ENCODE data around the gene MGME1.
"Not testable (repeated sequence)": the region's sequence is repeated elsewhere in the genome, so short reads cannot be mapped to it uniquely, and the experiment has no call there.

GRCh38 chr20:18027011-18027410, 58.2 kb downstream of the MGME1 start:
- TF ChIP-seq, protein P1, sequence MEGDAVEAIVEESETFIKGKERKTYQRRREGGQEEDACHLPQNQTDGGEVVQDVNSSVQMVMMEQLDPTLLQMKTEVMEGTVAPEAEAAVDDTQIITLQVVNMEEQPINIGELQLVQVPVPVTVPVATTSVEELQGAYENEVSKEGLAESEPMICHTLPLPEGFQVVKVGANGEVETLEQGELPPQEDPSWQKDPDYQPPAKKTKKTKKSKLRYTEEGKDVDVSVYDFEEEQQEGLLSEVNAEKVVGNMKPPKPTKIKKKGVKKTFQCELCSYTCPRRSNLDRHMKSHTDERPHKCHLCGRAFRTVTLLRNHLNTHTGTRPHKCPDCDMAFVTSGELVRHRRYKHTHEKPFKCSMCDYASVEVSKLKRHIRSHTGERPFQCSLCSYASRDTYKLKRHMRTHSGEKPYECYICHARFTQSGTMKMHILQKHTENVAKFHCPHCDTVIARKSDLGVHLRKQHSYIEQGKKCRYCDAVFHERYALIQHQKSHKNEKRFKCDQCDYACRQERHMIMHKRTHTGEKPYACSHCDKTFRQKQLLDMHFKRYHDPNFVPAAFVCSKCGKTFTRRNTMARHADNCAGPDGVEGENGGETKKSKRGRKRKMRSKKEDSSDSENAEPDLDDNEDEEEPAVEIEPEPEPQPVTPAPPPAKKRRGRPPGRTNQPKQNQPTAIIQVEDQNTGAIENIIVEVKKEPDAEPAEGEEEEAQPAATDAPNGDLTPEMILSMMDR (IDR thresholded peaks at IDR 0.05), result not testable (repeated sequence)
- not testable (repeated sequence) for TF ChIP-seq POLR2A (IDR thresholded peaks at IDR 0.05)
